ENCODE measurements around the gene TBCE. TPM values are rescaled to one million over a fixed set of nuclear protein-coding genes. Genes with fewer than 3 reads are reported as not detected.

The TBCE gene
- polyA plus RNA-seq, 3 donors from 2014 or later = 6.0 to 21.1 (median 16.5) TPM

GRCh38 chr1:235495030-235495429, 127.8 kb downstream of the TBCE start:
- no peaks in the 10 kb centered on the region for H3K27me3 Mint-ChIP-seq (ENCODE audit: low read depth in 3 of 3)
- H3K27ac Mint-ChIP-seq = no peak overlapping the region
- H3K36me3 Mint-ChIP-seq = peaks cover 12 to 18% (median 16%) of the 10 kb centered on the region in 3 donors
- H3K4me3 Mint-ChIP-seq = no peak overlapping the region
- H3K9me3 Mint-ChIP-seq = no peaks in the 10 kb centered on the region
- DNase-seq = no peak
- peaks cover 4 to 9% of the 10 kb centered on the region in 2 donors for H3K4me1 Mint-ChIP-seq

- H3K4me3 Mint-ChIP-seq = no peak overlapping the region
- H3K4me1 Mint-ChIP-seq = peaks cover 4 to 9% of the 10 kb centered on the region in 2 donors
- no peaks in the 10 kb centered on the region for H3K9me3 Mint-ChIP-seq
- no peak overlapping the region for H3K27ac Mint-ChIP-seq
- no peak for DNase-seq
- H3K36me3 Mint-ChIP-seq = peaks cover 12 to 19% (median 16%) of the 10 kb centered on the region in 3 donors
- no peaks in the 10 kb centered on the region for H3K27me3 Mint-ChIP-seq (ENCODE audit: low read depth in 3 of 3)
Observed at GRCh38 chr1:235495551-235495950, 128.3 kb downstream of the TBCE start.

- Mint-ChIP-seq H3K27me3 (ENCODE audit: low read depth in 3 of 3) (peaks cover 8 to 15% (median 13%) of the 10 kb centered on the region in 3 donors), H3K4me3 (no peak overlapping the region), H3K4me1 (peaks cover 16 to 17% of the 10 kb centered on the region in 2 donors), H3K9me3 (no peaks in the 10 kb centered on the region), H3K27ac (peak overlapping the region in 1 of 6 donors; percentile 18), H3K36me3 (peaks cover 0 to 3% (median 0%) of the 10 kb centered on the region in 3 donors)
- no peak for DNase-seq
Observed at GRCh38 chr1:235500971-235501540, 133.8 kb downstream of the TBCE start.

Other genes starting within 250 kb of the TBCE start
- 10 to 100 TPM; 23.6 to 32.4 (median 29.4) TPM for gene TOMM20, start 238.6 kb upstream of the TBCE start, polyA plus RNA-seq
- 10 to 100 TPM; 42.2 to 72.6 (median 57.7) TPM for gene RBM34, start 206.2 kb upstream of the TBCE start, polyA plus RNA-seq
- 10 to 100 TPM; 28.3 to 77.9 (median 34.2) TPM for gene ARID4B, start 39.2 kb upstream of the TBCE start, polyA plus RNA-seq
- gene GGPS1, start 38.9 kb upstream of the TBCE start, polyA plus RNA-seq = 10 to 100 TPM; 38.8 to 60.1 (median 50.5) TPM
- 1 to 10 TPM; 4.0 to 5.2 (median 4.9) TPM for gene B3GALNT2, start 137.0 kb downstream of the TBCE start, polyA plus RNA-seq

All from immature natural killer cell (primary cell).